A673 (cell line): ENCODE data around the gene SP6.

Source experiments
- EZH2 ChIP-seq: fragments of 200-600 bp; sonication (generic); IDR thresholded peaks from 2 replicates; pipeline ENCODE4 v1.6.1; 2017; ENCODE audit warnings: borderline replicate concordance, low read depth, mild to moderate bottlenecking, mixed read lengths, antibody characterized with exemption, low read length; ENCODE audit not compliant: poor library complexity, severe bottlenecking
- TF ChIP-seq, protein P1 (sequence below): fragments of 300-800, 200-600 bp; sonication (generic); conservative IDR thresholded peaks from 2 replicates; pipeline ENCODE4 v1.5.1; 2017; ENCODE audit warnings: low read depth, mild to moderate bottlenecking, antibody characterized with exemption, low read length, moderate library complexity, mixed read lengths

DNA sequence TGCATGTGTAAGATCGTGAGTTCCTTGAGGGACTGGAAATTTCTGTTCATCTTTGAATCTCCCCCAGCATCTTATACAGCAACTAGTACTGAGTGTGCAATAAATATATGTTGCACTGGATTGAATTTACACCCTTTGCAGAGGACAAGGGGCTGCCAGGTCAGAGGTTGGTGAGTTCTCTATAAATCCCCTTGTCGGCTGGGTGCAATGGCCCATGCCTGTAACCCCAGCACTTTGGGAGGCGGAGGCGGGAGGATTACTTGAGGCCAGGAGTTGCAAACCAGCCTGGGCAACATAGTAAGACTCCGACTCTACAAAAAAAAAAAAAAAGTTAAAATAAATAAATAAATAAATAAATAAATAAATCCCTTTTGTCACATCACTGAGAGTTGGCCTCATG, 9.4 kb upstream of the SP6 start:
- TF ChIP-seq, protein P1, sequence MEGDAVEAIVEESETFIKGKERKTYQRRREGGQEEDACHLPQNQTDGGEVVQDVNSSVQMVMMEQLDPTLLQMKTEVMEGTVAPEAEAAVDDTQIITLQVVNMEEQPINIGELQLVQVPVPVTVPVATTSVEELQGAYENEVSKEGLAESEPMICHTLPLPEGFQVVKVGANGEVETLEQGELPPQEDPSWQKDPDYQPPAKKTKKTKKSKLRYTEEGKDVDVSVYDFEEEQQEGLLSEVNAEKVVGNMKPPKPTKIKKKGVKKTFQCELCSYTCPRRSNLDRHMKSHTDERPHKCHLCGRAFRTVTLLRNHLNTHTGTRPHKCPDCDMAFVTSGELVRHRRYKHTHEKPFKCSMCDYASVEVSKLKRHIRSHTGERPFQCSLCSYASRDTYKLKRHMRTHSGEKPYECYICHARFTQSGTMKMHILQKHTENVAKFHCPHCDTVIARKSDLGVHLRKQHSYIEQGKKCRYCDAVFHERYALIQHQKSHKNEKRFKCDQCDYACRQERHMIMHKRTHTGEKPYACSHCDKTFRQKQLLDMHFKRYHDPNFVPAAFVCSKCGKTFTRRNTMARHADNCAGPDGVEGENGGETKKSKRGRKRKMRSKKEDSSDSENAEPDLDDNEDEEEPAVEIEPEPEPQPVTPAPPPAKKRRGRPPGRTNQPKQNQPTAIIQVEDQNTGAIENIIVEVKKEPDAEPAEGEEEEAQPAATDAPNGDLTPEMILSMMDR: no peak
- TF ChIP-seq EZH2: no peak
